Endodermal cell (in vitro differentiated cells): ENCODE measurements around the gene OR10AG1. TPM values are rescaled to one million over a fixed set of nuclear protein-coding genes. Genes with fewer than 3 reads are reported as not detected.

ENCODE experiments used
- DNase-seq: peaks from one replicate; pipeline ENCODE4 v3.0.0-alpha.2; 2017
- H3K27ac ChIP-seq: 2 replicates; pipeline ENCODE4 v1.5.1; 2013; ENCODE audit warnings: mild to moderate bottlenecking, low read depth, low read length, moderate library complexity
- H3K27me3 ChIP-seq: 2 replicates; pipeline ENCODE4 v1.6.1; 2013; ENCODE audit warnings: mild to moderate bottlenecking, low read length, moderate library complexity; ENCODE audit not compliant: insufficient read depth, control insufficient read depth, poor library complexity, severe bottlenecking
- H3K36me3 ChIP-seq: 2 replicates; pipeline ENCODE4 v1.7.0; 2013; ENCODE audit warnings: mild to moderate bottlenecking, low read length, moderate library complexity; ENCODE audit not compliant: control insufficient read depth, insufficient read depth
- H3K4me1 ChIP-seq: one replicate; pipeline ENCODE4 v1.7.0; 2013; ENCODE audit warnings: low read length; ENCODE audit not compliant: control insufficient read depth, insufficient read depth
- H3K4me3 ChIP-seq: 2 replicates; pipeline ENCODE4 v1.5.1; 2013; ENCODE audit warnings: mild to moderate bottlenecking, low read length, moderate library complexity
- H3K9ac ChIP-seq: 2 replicates; pipeline ENCODE4 v1.6.1; 2013; ENCODE audit warnings: mild to moderate bottlenecking, low read length, moderate library complexity; ENCODE audit not compliant: poor library complexity, severe bottlenecking; ENCODE audit errors: extremely low read depth
- H3K9me3 ChIP-seq: 2 replicates; pipeline ENCODE4 v1.6.1; 2013; ENCODE audit warnings: mild to moderate bottlenecking, low read length, moderate library complexity; ENCODE audit not compliant: control insufficient read depth
- H3K27ac Mint-ChIP-seq: 2 replicates; pipeline ENCODE4 v1.8.0; 2020; ENCODE audit warnings: mixed read lengths
- H3K27me3 Mint-ChIP-seq: 2 replicates; pipeline ENCODE4 v1.8.0; 2021; ENCODE audit warnings: mild to moderate bottlenecking, mixed read lengths; ENCODE audit not compliant: insufficient read depth
- H3K36me3 Mint-ChIP-seq: 2 replicates; pipeline ENCODE4 v1.8.0; 2020; ENCODE audit warnings: low read depth, mixed read lengths
- H3K4me1 Mint-ChIP-seq: 2 replicates; pipeline ENCODE4 v1.8.0; 2020; ENCODE audit warnings: mixed read lengths
- H3K4me3 Mint-ChIP-seq: 2 replicates; pipeline ENCODE4 v1.8.0; 2020; ENCODE audit warnings: mild to moderate bottlenecking, moderate library complexity, mixed read lengths
- H3K9me3 Mint-ChIP-seq: 2 replicates; pipeline ENCODE4 v1.8.0; 2020; ENCODE audit warnings: mild to moderate bottlenecking, mixed read lengths
- WGBS, 2 experiments: methylation state at CpG; one replicate each; pipeline versions ENCODE4 v1.1.5 to v1.1.7; 2013; ENCODE audit warnings: missing lambda C conversion rate in 2 of 2, mixed read lengths in 1 of 2; ENCODE audit not compliant: insufficient coverage in 1 of 2, insufficient read length in 1 of 2; 5-methylcytosine and 5-hydroxymethylcytosine counted together
- total RNA-seq, 2 donors: library from RNA; stranded (reverse); fragmentation: NEBNext Ultra II Directional in 1 of 2; extraction: Animal tissue kit (Norgen Biotek cat#: 25700) in 1 of 2; gene quantifications; 2 replicates in 1 of 2; 3 replicates in 1 of 2; pipeline ENCODE4 v1.2.1, GENCODE V29; 2021
- TF ChIP-seq, protein P1 (sequence below): fragments of 200-600 bp; sonication (generic); conservative IDR thresholded peaks from 2 replicates; pipeline ENCODE4 v1.5.0; 2021; ENCODE audit warnings: antibody characterized with exemption, mild to moderate bottlenecking

The OR10AG1 gene
- total RNA-seq, 2 donors from 2014 or later, result not detected

DNA sequence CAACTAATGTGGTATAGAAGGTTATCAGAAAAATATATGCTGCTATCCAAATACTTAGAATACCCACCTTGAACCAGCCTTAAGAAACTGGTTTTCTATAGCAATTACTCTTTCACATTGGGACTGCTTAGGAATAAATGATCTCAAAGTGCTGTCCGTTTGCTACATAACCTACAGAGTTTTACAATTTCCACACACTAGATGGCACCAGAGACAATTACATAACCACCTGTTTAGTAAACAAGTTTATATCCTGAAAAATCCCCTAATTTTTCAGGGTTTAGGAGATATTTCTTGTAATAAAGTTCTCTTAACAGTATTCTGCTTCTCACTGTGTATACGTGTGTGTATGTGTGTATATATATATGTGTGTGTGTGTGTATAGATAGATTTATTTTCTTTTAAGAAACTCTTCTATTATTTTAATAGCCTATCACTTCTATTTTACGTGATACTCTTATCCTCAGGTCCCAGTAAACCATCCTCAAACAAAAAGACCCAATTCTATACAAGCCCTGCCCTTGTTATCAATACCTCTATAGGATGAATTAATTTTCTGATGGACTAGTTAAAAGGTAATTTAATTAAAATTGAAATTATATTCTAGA is 26.9 kb downstream of the OR10AG1 start:
- no peaks in the 10 kb centered on the region for H3K36me3 Mint-ChIP-seq
- 36% methylated on average over 2 of the region's 3 CpGs; no CpG with 5 or more reads in 1 of the 2 experiments for WGBS, 2 experiments
- DNase-seq, result no peak

DNA sequence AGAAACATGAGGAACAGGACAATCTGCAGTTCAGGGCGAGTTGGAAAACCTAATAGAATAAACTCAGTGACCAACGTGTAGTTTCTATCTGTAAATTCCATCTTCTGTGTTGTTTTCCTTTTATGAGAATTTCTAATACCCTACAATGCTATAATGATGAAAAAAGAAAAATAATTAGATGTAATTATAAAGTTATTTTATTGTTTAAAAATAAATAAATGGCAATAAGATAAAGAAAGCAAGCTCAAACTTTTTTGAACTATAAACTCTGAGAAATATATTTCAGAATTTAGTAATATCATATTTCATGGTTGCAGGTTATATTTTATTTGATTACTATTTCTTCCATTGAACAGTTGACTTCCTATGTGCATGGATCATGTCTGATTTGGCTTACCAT is 33.4 kb downstream of the OR10AG1 start, which contains the start of gene OR5I1:
TSS of gene OR5I1 (minus strand) at position 101 of the 400 bp plus-strand sequence. CDS start at position 101, 0 bp downstream.
- Histone ChIP-seq H3K36me3 (no peaks in the 10 kb centered on the region), H3K4me3 (no peak within 1 kb of the TSS), H3K4me1 (no peaks in the 10 kb centered on the region), H3K9ac (no peak within 1 kb of the TSS), H3K9me3 (peaks cover 6% of the 10 kb centered on the region), H3K27me3 (no peaks in the 10 kb centered on the region), H3K27ac (no peak within 1 kb of the TSS)
- Mint-ChIP-seq H3K36me3 (no peaks in the 10 kb centered on the region), H3K4me1 (no peaks in the 10 kb centered on the region), H3K27ac (no peak within 1 kb of the TSS), H3K9me3 (peaks cover 2% of the 10 kb centered on the region), H3K4me3 (no peak within 1 kb of the TSS), H3K27me3 (no peaks in the 10 kb centered on the region)
- TF ChIP-seq, protein P1, sequence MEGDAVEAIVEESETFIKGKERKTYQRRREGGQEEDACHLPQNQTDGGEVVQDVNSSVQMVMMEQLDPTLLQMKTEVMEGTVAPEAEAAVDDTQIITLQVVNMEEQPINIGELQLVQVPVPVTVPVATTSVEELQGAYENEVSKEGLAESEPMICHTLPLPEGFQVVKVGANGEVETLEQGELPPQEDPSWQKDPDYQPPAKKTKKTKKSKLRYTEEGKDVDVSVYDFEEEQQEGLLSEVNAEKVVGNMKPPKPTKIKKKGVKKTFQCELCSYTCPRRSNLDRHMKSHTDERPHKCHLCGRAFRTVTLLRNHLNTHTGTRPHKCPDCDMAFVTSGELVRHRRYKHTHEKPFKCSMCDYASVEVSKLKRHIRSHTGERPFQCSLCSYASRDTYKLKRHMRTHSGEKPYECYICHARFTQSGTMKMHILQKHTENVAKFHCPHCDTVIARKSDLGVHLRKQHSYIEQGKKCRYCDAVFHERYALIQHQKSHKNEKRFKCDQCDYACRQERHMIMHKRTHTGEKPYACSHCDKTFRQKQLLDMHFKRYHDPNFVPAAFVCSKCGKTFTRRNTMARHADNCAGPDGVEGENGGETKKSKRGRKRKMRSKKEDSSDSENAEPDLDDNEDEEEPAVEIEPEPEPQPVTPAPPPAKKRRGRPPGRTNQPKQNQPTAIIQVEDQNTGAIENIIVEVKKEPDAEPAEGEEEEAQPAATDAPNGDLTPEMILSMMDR, result no peak
- no peak for DNase-seq
- WGBS, 2 experiments, result 84% methylated on average over 2 of the region's 2 CpGs; no CpG with 5 or more reads in 1 of the 2 experiments

More for the DNA sequence above, 26.9 kb downstream of the OR10AG1 start:
- no peaks in the 10 kb centered on the region for H3K4me1 Mint-ChIP-seq
- Histone ChIP-seq H3K4me3 (no peak overlapping the region), H3K27ac (no peak overlapping the region), H3K4me1 (no peaks in the 10 kb centered on the region), H3K9me3 (peaks cover 13% of the 10 kb centered on the region), H3K27me3 (no peaks in the 10 kb centered on the region), H3K36me3 (peaks cover 3% of the 10 kb centered on the region), H3K9ac (no peak overlapping the region)
- TF ChIP-seq, protein P1, result peak; percentile 85
- H3K9me3 Mint-ChIP-seq, result peaks cover 4% of the 10 kb centered on the region
- H3K4me3 Mint-ChIP-seq, result no peak overlapping the region
- no peaks in the 10 kb centered on the region for H3K27me3 Mint-ChIP-seq
- H3K27ac Mint-ChIP-seq, result no peak overlapping the region

DNA sequence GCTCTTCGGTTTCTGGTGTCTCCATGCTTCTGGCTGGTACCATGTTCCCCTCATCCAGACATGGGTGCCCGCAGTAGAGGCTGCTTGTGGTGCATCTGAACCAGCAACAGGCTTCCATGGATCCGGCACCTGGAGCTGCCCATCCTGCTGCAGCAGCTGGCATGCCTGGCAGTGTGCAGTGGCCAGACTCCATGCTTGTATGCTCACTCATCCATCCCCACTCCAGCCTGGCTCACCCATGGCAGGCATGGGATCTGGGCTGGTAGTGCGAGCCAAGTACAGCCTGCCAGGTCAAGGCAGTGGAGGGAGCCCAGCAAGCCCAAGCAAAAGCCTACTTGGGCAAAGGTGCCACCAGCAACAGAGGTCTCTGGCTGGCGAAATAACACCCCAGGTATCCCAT is 49.2 kb downstream of the OR10AG1 start:
- Histone ChIP-seq H3K4me1 (no peaks in the 10 kb centered on the region), H3K9me3 (peaks cover 35% of the 10 kb centered on the region), H3K9ac (no peak overlapping the region), H3K27ac (no peak overlapping the region), H3K27me3 (no peaks in the 10 kb centered on the region), H3K4me3 (no peak overlapping the region), H3K36me3 (no peaks in the 10 kb centered on the region)
- Mint-ChIP-seq H3K4me1 (no peaks in the 10 kb centered on the region), H3K9me3 (peaks cover 45% of the 10 kb centered on the region), H3K27me3 (no peaks in the 10 kb centered on the region), H3K36me3 (no peaks in the 10 kb centered on the region), H3K27ac (no peak overlapping the region), H3K4me3 (no peak overlapping the region)
- DNase-seq, result no peak
- TF ChIP-seq, protein P1, result no peak
- 83 to 87% methylated on average over 3 to 5 of the region's 5 CpGs for WGBS, 2 experiments

Other genes starting within 250 kb of the OR10AG1 start
- not detected for gene OR5D13, start 196.5 kb downstream of the OR10AG1 start, total RNA-seq
- gene OR5D14, start 174.4 kb downstream of the OR10AG1 start, total RNA-seq, result not detected
- not detected for gene OR5L1, start 158.6 kb downstream of the OR10AG1 start, total RNA-seq
- not detected for gene OR5D18, start 150.3 kb downstream of the OR10AG1 start, total RNA-seq
- gene OR5L2, start 142.7 kb downstream of the OR10AG1 start, total RNA-seq, result not detected
- not detected for gene OR5D16, start 131.2 kb downstream of the OR10AG1 start, total RNA-seq
- not detected for gene TRIM51, start 86.6 kb downstream of the OR10AG1 start, total RNA-seq
- not detected for gene OR5W2, start 55.4 kb downstream of the OR10AG1 start, total RNA-seq
- gene OR5I1, start 33.5 kb downstream of the OR10AG1 start, total RNA-seq, result not detected
- gene OR5F1, start 24.7 kb upstream of the OR10AG1 start, total RNA-seq, result not detected
- gene OR5AS1, start 57.7 kb upstream of the OR10AG1 start, total RNA-seq, result not detected
- gene OR8I2, start 123.4 kb upstream of the OR10AG1 start, total RNA-seq, result not detected
- not detected for gene OR8H2, start 133.7 kb upstream of the OR10AG1 start, total RNA-seq
- not detected for gene OR8H3, start 152.4 kb upstream of the OR10AG1 start, total RNA-seq
- gene OR8J3, start 170.3 kb upstream of the OR10AG1 start, total RNA-seq, result not detected
- not detected for gene OR8K5, start 190.4 kb upstream of the OR10AG1 start, total RNA-seq
- gene OR5J2, start 206.7 kb upstream of the OR10AG1 start, total RNA-seq, result not detected